ENCODE measurements around the gene KDM5C. TPM values are rescaled to one million over a fixed set of nuclear protein-coding genes. Genes with fewer than 3 reads are reported as not detected.

The KDM5C gene
- total and polyA plus RNA-seq, 2 of the 8 experiments (the other 6 are each of a cell fraction or from before 2014, with no cell fraction given) = 42.4 to 82.2 TPM

DNA sequence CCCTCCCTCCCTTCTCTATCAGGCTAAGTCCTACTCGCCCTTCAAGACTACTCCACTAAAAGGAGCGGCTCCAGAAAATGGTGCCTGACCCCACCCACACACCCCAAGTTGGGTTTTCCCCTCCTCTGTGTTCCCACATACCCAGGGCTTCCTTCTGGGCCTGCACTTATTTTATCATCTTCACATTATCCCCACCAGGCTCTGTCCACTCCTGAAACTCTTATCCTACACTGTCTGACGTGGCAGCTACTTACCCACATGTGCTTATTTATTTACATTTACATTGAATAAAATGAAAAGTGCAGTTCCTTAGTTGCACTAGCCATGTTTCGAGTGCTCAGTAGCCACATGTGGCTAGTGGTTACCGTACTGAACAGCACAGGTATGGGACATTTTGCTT is 5.1 kb upstream of the KDM5C start:
- Histone ChIP-seq H3K9me3 (ENCODE audit: insufficient read depth in 2 of 2, low read depth in 1 of 2, low read length in 1 of 2) (no peaks in the 10 kb centered on the region), H3K4me2 (ENCODE audit: insufficient read depth in 1 of 2, low read depth in 2 of 2, low read length in 2 of 2) (no peak overlapping the region), H2BK15ac (ENCODE audit: low read length) (no peak overlapping the region), H3K14ac (ENCODE audit: insufficient read length) (no peak overlapping the region), H3K27me3 (replicated peaks in 1 of 4; ENCODE audit: control insufficient read depth in 3 of 4, extremely low read depth in 1 of 4, insufficient read depth in 3 of 4, low read length in 3 of 4) (no peaks in the 10 kb centered on the region), H3K56ac (replicated peaks; ENCODE audit: insufficient read length, low read depth, low read length) (no peak overlapping the region), H3K4ac (replicated peaks; ENCODE audit: insufficient read length, low read depth, low read length) (no peak overlapping the region), H3K36me3 (ENCODE audit: control insufficient read depth in 2 of 4, insufficient read depth in 4 of 4, low read length in 3 of 4) (no peaks in the 10 kb centered on the region), H2BK20ac (ENCODE audit: low read length) (no peak overlapping the region), H3K79me2 (ENCODE audit: control insufficient read depth in 1 of 2, insufficient read depth in 2 of 2, low read length in 2 of 2) (no peaks in the 10 kb centered on the region), H4K91ac (replicated peaks; ENCODE audit: insufficient read length, low read length) (no peak overlapping the region), H3K23ac (ENCODE audit: insufficient read length) (no peak overlapping the region), H2BK5ac (ENCODE audit: low read depth, low read length) (no peak overlapping the region), H4K5ac (ENCODE audit: insufficient read length, low read depth, low read length) (no peak overlapping the region), H3K4me1 (replicated peaks in 1 of 4; ENCODE audit: control insufficient read depth in 3 of 4, insufficient read depth in 4 of 4, low read length in 3 of 4) (no peaks in the 10 kb centered on the region), H3K9ac (replicated peaks in 1 of 4; ENCODE audit: extremely low read depth in 1 of 4, low read depth in 3 of 4, low read length in 3 of 4) (no peak overlapping the region), H3K79me1 (ENCODE audit: low read depth, low read length) (no peaks in the 10 kb centered on the region), H3K4me3 (ENCODE audit: extremely low read depth in 1 of 4, insufficient read depth in 2 of 4, low read depth in 3 of 4, low read length in 4 of 4) (no peak overlapping the region), H2AK5ac (ENCODE audit: low read depth, low read length) (no peak overlapping the region), H3K23me2 (ENCODE audit: low read depth, low read length) (no peaks in the 10 kb centered on the region), H3K27ac (ENCODE audit: low read depth, low read length) (no peak overlapping the region), H3K18ac (ENCODE audit: extremely low read depth, low read length) (no peak overlapping the region), H4K8ac (ENCODE audit: extremely low read depth, insufficient read depth, low read length) (no peak overlapping the region), H2AFZ (ENCODE audit: low read length) (no peak overlapping the region), H2BK120ac (replicated peaks; ENCODE audit: low read depth, low read length) (no peak overlapping the region), H2BK12ac (ENCODE audit: low read depth, low read length) (no peak overlapping the region), H4K20me1 (replicated peaks in 1 of 2; ENCODE audit: control insufficient read depth in 1 of 2, insufficient read depth in 2 of 2, low read length in 2 of 2) (no peaks in the 10 kb centered on the region)
- FAIRE-seq (no peak), DNase-seq (ENCODE audit: low read depth in 1 of 2, low spot score in 2 of 2) (no peak)
- WGBS, 2 experiments (ENCODE audit: extremely low coverage in 1 of 2, insufficient coverage in 1 of 2, insufficient read length in 1 of 2, insufficient replicate concordance in 2 of 2, low coverage in 1 of 2, low lambda C conversion rate in 2 of 2, missing lambda C conversion rate in 1 of 2) = 80% methylated on average over 4 of the region's 5 CpGs; no CpG with 5 or more reads in 1 of the 2 experiments
- TF ChIP-seq CBX5 (IDR thresholded peaks at IDR 0.05; ENCODE audit: low read depth, low read length) (no peak), TBP (IDR thresholded peaks at IDR 0.05; ENCODE audit: low read depth, low read length) (no peak), TAF1 (IDR thresholded peaks at IDR 0.05; ENCODE audit: low read depth, low read length) (no peak), POLR2A (IDR thresholded peaks at IDR 0.05; ENCODE audit: control extremely low read depth in 1 of 2, low read depth in 2 of 2, low read length in 2 of 2) (no peak), KDM4A (IDR thresholded peaks at IDR 0.05; ENCODE audit: low read depth, low read length, severe bottlenecking) (no peak), FOSL1 (IDR thresholded peaks at IDR 0.05; ENCODE audit: insufficient read depth, low read depth, low read length) (no peak), RAD21 (IDR thresholded peaks at IDR 0.05 in 1 of 2, conservative IDR thresholded peaks at IDR 0.05 in 1 of 2; ENCODE audit: low read depth in 2 of 2, low read length in 2 of 2) (no peak)
- POLR2A ChIA-PET (ENCODE audit: partially characterized antibody) = no interaction called here
- CTCF ChIA-PET (ENCODE audit: partially characterized antibody) = interaction anchor here (0.9 to 1.1 kb wide), 3 partner anchors 9 to 54 kb away, joined by 3 to 5 read pairs (median 3); no protein-coding TSS in a partner anchor

All from H1 (cell line).